Measurements from ENCODE around the gene SLC12A3.

GRCh38 chr16:56946767-56947603, 82.0 kb downstream of the SLC12A3 start:
- TF ChIP-seq CTCF (IDR thresholded peaks at IDR 0.05) (no peak), POLR2A (IDR thresholded peaks at IDR 0.05) (no peak)
